HCT116 (cell line): ENCODE data around the gene TMEM139.

Experiments
- CBX3 ChIP-seq: IDR thresholded peaks from 2 replicates; pipeline ENCODE4 v1.6.1; 2012; ENCODE audit warnings: low read depth
- CTCF ChIP-seq, 3 experiments: fragments of 200-600 bp in 1 of 3; sonication (generic) in 1 of 3; IDR thresholded peaks in 2 of 3; conservative IDR thresholded peaks in 1 of 3; 2 replicates each; pipeline ENCODE4 v1.5.1; 2012 to 2017; ENCODE audit warnings: low read depth in 2 of 3, low read length in 2 of 3, antibody characterized with exemption in 1 of 3, borderline replicate concordance in 1 of 3, control low read depth in 1 of 3, mild to moderate bottlenecking in 1 of 3, mixed read lengths in 1 of 3, mixed run types in 1 of 3, moderate library complexity in 1 of 3; ENCODE audit not compliant: insufficient read depth in 1 of 3
- ELF1 ChIP-seq: IDR thresholded peaks from 2 replicates; pipeline ENCODE4 v1.6.1; 2012; ENCODE audit warnings: low read depth, borderline replicate concordance
- EZH2 ChIP-seq: fragments of 200-600 bp; sonication (generic); IDR thresholded peaks from 2 replicates; pipeline ENCODE4 v1.6.1; 2017; ENCODE audit warnings: antibody characterized with exemption, mixed run types
- EZH2phosphoT487 ChIP-seq: fragments of 200-600 bp; IDR thresholded peaks from 2 replicates; pipeline ENCODE4 v1.6.1; 2018; ENCODE audit warnings: antibody characterized with exemption, borderline replicate concordance
- POLR2AphosphoS5 ChIP-seq: IDR thresholded peaks from 2 replicates; pipeline ENCODE4 v1.6.1; 2011; ENCODE audit warnings: mild to moderate bottlenecking, low read depth, low read length, moderate library complexity
- RAD21 ChIP-seq: IDR thresholded peaks from 2 replicates; pipeline ENCODE4 v1.6.1; 2012; ENCODE audit warnings: low read depth, mild to moderate bottlenecking
- SP1 ChIP-seq: IDR thresholded peaks from 2 replicates; pipeline ENCODE4 v1.6.1; 2012; ENCODE audit warnings: low read depth

GRCh38 chr7:143308632-143309031, 23.9 kb downstream of the TMEM139 start:
- TF ChIP-seq ELF1 (no peak), CTCF (IDR thresholded peaks at IDR 0.05 in 2 of 3, conservative IDR thresholded peaks at IDR 0.05 in 1 of 3; ENCODE audit: borderline replicate concordance in 1 of 3, insufficient read depth in 1 of 3, low read depth in 2 of 3, low read length in 2 of 3) (no peak), EZH2 (no peak), SP1 (no peak), RAD21 (no peak), CBX3 (no peak), POLR2AphosphoS5 (no peak), EZH2phosphoT487 (no peak)
